Neuron (in vitro differentiated cells): ENCODE data around the gene ATP5MC3.
"Not testable (repeated sequence)": the region's sequence is repeated elsewhere in the genome, so short reads cannot be mapped to it uniquely, and the experiment has no call there.

ENCODE experiments used
- H2AFZ ChIP-seq: one replicate; pipeline ENCODE4 v1.6.1; 2013; ENCODE audit warnings: low read depth, mild to moderate bottlenecking, inconsistent platforms, low read length, moderate library complexity
- H3K27me3 ChIP-seq: one replicate; pipeline ENCODE4 v1.6.1; 2013; ENCODE audit warnings: low read length; ENCODE audit not compliant: insufficient read depth
- H3K36me3 ChIP-seq: one replicate; pipeline ENCODE4 v1.6.1; 2013; ENCODE audit warnings: low read length; ENCODE audit not compliant: insufficient read depth
- H3K4me1 ChIP-seq: one replicate; pipeline ENCODE4 v1.6.1; 2013; ENCODE audit warnings: low read length; ENCODE audit not compliant: insufficient read depth
- H3K4me3 ChIP-seq: 2 replicates; pipeline ENCODE4 v1.5.1; 2013; ENCODE audit warnings: mild to moderate bottlenecking, low read length, moderate library complexity
- H3K9me3 ChIP-seq: one replicate; pipeline ENCODE4 v1.6.1; 2013; ENCODE audit warnings: low read length

Gene ATP5MC3

GRCh38 chr2:175181104-175181876, at the start of gene ATP5MC3:
ATP5MC3 (minus strand) TSS chr2:175181710; CDS start chr2:175181393, 317 bp downstream.
- H3K27me3 ChIP-seq: no peaks in the 10 kb centered on the region
- peak within 1 kb of the TSS; percentile 64 for H3K4me3 ChIP-seq
- H3K36me3 ChIP-seq: peaks cover 35% of the 10 kb centered on the region

GRCh38 chr2:175228601-175229000, 47.1 kb upstream of the ATP5MC3 start:
- H3K4me1 ChIP-seq, H3K9me3 ChIP-seq, H3K36me3 ChIP-seq, H2AFZ ChIP-seq, H3K27me3 ChIP-seq, H3K4me3 ChIP-seq: not testable (repeated sequence)

More at GRCh38 chr2:175181104-175181876, at the start of gene ATP5MC3:
- Histone ChIP-seq H3K4me1 (peaks cover 10% of the 10 kb centered on the region), H3K9me3 (no peaks in the 10 kb centered on the region), H2AFZ (peak within 1 kb of the TSS; percentile 91)

- H2AFZ ChIP-seq: no peak overlapping the region
- no peaks in the 10 kb centered on the region for H3K9me3 ChIP-seq
Measured at GRCh38 chr2:175228179-175228578, 46.7 kb upstream of the ATP5MC3 start.

DNA sequence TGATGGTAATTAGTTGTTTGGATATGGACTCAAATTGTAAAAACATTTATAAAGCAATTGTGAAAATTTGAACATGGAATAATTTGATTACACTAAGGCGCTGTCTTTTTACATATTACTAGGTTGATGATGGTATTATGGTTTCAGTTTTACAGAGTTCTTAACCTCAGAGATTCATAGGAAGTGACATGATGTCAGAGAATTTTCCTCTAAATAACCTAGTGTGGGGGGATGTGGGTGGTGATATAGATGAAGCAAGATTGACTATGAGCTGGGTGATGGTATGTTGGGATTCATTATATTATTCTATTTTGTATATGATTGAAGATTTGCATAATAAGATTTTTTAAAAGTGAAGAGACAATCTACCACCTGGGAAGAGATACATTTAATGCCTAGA, 45.9 kb upstream of the ATP5MC3 start:
- Histone ChIP-seq H3K36me3 (no peaks in the 10 kb centered on the region), H3K4me1 (no peaks in the 10 kb centered on the region), H3K27me3 (no peaks in the 10 kb centered on the region), H3K9me3 (no peaks in the 10 kb centered on the region), H2AFZ (no peak overlapping the region), H3K4me3 (no peak overlapping the region)

More at GRCh38 chr2:175228179-175228578, 46.7 kb upstream of the ATP5MC3 start:
- no peak overlapping the region for H3K4me3 ChIP-seq
- H3K36me3 ChIP-seq: no peaks in the 10 kb centered on the region
- H3K4me1 ChIP-seq: no peaks in the 10 kb centered on the region
- no peaks in the 10 kb centered on the region for H3K27me3 ChIP-seq

- H3K4me1 ChIP-seq: no peaks in the 10 kb centered on the region
- no peak overlapping the region for H2AFZ ChIP-seq
- no peak overlapping the region for H3K4me3 ChIP-seq
- no peaks in the 10 kb centered on the region for H3K36me3 ChIP-seq
- H3K9me3 ChIP-seq: no peaks in the 10 kb centered on the region
- no peaks in the 10 kb centered on the region for H3K27me3 ChIP-seq
Measured at GRCh38 chr2:175220075-175220474, 38.6 kb upstream of the ATP5MC3 start.

DNA sequence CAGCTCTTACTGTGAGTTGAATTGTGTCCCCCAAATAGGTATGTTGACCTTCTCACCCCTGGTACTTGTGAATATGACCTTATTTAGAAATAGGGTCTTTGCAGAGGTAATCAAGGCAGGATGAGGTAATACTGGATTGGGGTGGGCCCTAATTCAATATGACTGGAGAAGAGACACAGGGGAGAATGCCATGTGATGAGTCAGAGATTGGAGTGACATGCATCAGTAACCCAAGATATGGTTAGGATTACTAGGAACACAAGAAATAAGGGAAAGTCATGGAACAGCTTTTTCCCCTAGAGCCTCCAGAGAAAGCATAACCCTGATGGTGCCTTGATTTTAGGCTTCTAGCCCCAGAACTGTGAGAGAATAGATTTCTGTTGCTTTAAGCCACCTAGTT, 37.0 kb upstream of the ATP5MC3 start:
- H3K36me3 ChIP-seq: no peaks in the 10 kb centered on the region
- no peaks in the 10 kb centered on the region for H3K4me1 ChIP-seq
- H2AFZ ChIP-seq: no peak overlapping the region
- no peak overlapping the region for H3K4me3 ChIP-seq
- H3K27me3 ChIP-seq: no peaks in the 10 kb centered on the region
- H3K9me3 ChIP-seq: no peaks in the 10 kb centered on the region

DNA sequence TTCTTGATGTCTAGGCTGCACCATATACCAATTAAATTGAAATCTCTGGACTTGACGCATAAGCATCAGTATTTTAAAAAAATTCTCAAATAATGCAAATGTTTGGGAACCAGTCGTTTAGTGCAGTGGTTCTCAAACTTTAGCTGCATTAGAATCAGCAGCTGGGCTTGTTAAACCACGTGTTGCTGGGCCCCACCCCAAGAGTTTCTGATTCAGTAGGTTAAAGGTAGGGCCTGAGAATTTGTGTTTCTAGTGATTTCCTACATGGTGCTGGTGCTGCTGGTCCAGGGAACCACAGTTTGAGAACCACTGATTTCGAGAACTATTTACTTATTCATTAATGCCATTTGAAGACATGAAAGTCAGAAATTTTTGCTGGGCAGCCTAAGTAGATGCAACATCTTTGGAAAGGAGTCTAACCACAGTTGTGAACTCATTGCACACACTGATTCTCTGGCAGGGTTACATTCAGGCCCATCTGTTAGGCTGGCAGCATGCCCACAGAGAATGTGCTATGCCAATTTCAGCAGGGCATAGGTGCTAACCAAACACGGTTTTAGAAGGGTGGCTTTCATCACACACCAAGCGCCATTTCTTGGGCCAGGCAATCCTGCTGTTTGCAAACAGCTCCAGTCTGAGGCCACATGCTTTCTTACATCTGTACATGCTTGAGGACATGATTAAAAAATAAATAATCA, 26.4 kb upstream of the ATP5MC3 start:
- Histone ChIP-seq H3K4me1 (no peaks in the 10 kb centered on the region), H3K36me3 (no peaks in the 10 kb centered on the region), H3K4me3 (no peak overlapping the region), H3K9me3 (no peaks in the 10 kb centered on the region), H2AFZ (no peak overlapping the region), H3K27me3 (no peaks in the 10 kb centered on the region)

GRCh38 chr2:175206866-175207265, 25.4 kb upstream of the ATP5MC3 start:
- H3K4me1 ChIP-seq: no peaks in the 10 kb centered on the region
- no peaks in the 10 kb centered on the region for H3K9me3 ChIP-seq
- H3K27me3 ChIP-seq: no peaks in the 10 kb centered on the region
- no peaks in the 10 kb centered on the region for H3K36me3 ChIP-seq
- H3K4me3 ChIP-seq: no peak overlapping the region
- no peak overlapping the region for H2AFZ ChIP-seq

- Histone ChIP-seq H3K4me1 (no peaks in the 10 kb centered on the region), H3K27me3 (no peaks in the 10 kb centered on the region), H2AFZ (no peak overlapping the region), H3K4me3 (no peak overlapping the region), H3K9me3 (no peaks in the 10 kb centered on the region), H3K36me3 (no peaks in the 10 kb centered on the region)
Measured at GRCh38 chr2:175205523-175205922, 24.0 kb upstream of the ATP5MC3 start.

- Histone ChIP-seq H3K4me3 (no peak overlapping the region), H2AFZ (no peak overlapping the region), H3K36me3 (no peaks in the 10 kb centered on the region), H3K9me3 (no peaks in the 10 kb centered on the region), H3K27me3 (no peaks in the 10 kb centered on the region), H3K4me1 (no peaks in the 10 kb centered on the region)
Measured at GRCh38 chr2:175203621-175204496, 22.3 kb upstream of the ATP5MC3 start.

- no peaks in the 10 kb centered on the region for H3K4me1 ChIP-seq
Measured at GRCh38 chr2:175195012-175195411, 13.5 kb upstream of the ATP5MC3 start.

GRCh38 chr2:175188761-175189160, 7.3 kb upstream of the ATP5MC3 start:
- Histone ChIP-seq H3K4me1 (no peaks in the 10 kb centered on the region), H3K27me3 (no peaks in the 10 kb centered on the region), H3K9me3 (no peaks in the 10 kb centered on the region), H3K4me3 (no peak overlapping the region), H3K36me3 (no peaks in the 10 kb centered on the region), H2AFZ (no peak overlapping the region)

More at GRCh38 chr2:175195012-175195411, 13.5 kb upstream of the ATP5MC3 start:
- Histone ChIP-seq H3K9me3 (no peaks in the 10 kb centered on the region), H3K36me3 (no peaks in the 10 kb centered on the region), H2AFZ (no peak overlapping the region), H3K27me3 (no peaks in the 10 kb centered on the region), H3K4me3 (no peak overlapping the region)

- Histone ChIP-seq H3K4me3 (no peak overlapping the region), H3K36me3 (no peaks in the 10 kb centered on the region), H3K27me3 (no peaks in the 10 kb centered on the region), H2AFZ (no peak overlapping the region), H3K4me1 (no peaks in the 10 kb centered on the region), H3K9me3 (no peaks in the 10 kb centered on the region)
Measured at GRCh38 chr2:175187378-175187777, 5.9 kb upstream of the ATP5MC3 start.
